HG02970 (cell line): ENCODE data around the gene OR2D3.
A peak's percentile ranks its signal among the peaks of the same experiment; 100 is the strongest.
"Not testable (repeated sequence)": the region's sequence is repeated elsewhere in the genome, so short reads cannot be mapped to it uniquely, and the experiment has no call there.

Experiments
- ATAC-seq: cut with Tn5 transposase; IDR thresholded peaks from one replicate; pipeline ENCODE4 v1.9.1; 2021; ENCODE audit warnings: mild to moderate bottlenecking, moderate library complexity, moderate number of reproducible peaks; ENCODE audit not compliant: unreplicated experiment, low FRiP score

OR2D3 gene

DNA sequence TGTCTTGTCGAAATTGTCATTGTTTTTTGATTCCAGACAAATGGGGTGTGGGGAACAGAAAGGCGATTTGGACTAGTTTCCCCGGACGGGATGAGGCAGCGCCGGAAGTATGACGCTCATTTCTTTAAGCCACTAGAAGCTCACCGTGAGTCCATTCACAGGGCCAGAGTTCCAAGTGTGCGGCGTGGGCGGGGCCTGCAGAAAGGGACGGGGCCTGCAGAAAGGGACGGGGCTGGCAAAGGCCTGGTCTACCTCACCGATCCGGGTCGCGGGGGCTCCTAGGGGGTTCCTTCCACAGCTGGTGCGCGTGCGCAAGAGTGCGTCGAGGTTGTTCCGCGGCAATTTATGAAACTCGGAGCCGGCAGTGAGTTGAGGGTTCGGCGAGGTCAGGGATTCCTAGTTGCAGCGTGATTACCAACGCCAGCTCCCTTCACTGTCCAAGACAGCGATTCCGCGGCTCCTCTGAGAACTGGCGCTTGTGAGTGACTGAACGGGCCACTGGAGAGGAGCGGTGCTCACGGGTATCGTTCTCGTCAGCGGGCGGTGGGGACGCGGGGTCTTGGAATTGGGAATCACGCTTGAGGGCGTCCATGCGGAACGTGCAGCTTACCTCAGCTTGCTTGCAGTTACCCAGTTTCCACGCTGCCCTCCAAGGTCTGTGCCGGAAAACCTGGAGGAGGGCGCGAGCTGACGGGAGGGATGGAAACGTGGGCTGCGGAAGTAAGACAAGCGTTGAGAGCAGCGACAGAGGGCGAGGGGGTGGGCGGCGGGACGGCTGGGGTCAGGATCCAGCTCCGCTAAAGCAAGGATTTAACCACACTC, 5.6 kb downstream of the OR2D3 start, which contains the start of gene ZNF215:
Gene ZNF215 (plus strand): TSS at position 219 of the 822 bp plus-strand sequence. CDS start 5,847 bp downstream, outside the sequence.
- ATAC-seq = peak; percentile 60

DNA sequence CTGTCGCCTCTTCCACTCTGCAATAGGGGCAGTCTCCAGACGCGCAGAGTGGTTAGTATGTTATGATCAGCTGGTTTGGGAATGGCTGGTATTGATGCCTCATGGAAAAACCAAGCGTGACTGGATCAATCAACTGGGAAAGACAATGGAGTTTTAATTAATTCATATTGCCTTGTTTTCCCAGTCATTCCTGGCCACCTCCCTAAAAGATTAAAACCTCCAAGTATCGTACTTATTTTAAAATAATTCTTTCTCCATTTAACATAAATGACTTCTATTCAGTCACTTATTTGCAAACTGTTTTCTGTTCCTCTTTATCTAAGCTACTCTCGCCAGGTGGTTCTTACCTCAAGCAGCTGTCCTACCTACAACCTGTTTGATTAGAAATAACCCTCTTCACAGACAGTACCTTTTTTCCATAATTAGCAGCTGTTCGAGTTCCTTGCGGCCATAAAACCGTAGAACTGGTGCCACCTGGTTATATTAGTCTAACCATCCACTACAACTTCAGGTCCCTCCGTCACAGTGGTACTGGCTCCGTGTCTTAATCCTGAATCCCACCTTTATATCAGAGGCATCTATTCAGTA, 6.3 kb downstream of the OR2D3 start:
- ATAC-seq = peak; percentile 61

DNA sequence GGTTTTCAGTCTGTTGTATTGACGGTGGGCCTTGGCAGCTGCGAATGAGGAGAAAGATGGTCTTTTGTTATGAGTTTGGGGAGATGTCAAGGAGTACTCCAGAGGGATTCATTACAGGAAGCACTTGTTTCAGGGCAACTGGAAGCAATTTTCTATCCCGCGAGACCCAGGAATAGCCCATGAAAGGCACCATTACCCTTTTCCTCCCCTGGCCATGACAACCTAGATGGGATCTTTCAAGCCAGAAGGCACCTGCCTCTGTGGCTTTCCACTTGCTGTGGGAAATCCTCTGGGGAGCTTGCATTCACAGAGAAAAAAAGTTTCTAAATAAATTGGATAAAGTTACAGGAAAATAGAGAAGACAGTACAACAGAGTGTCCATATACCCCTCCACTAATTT, 8.1 kb downstream of the OR2D3 start:
- no peak for ATAC-seq

DNA sequence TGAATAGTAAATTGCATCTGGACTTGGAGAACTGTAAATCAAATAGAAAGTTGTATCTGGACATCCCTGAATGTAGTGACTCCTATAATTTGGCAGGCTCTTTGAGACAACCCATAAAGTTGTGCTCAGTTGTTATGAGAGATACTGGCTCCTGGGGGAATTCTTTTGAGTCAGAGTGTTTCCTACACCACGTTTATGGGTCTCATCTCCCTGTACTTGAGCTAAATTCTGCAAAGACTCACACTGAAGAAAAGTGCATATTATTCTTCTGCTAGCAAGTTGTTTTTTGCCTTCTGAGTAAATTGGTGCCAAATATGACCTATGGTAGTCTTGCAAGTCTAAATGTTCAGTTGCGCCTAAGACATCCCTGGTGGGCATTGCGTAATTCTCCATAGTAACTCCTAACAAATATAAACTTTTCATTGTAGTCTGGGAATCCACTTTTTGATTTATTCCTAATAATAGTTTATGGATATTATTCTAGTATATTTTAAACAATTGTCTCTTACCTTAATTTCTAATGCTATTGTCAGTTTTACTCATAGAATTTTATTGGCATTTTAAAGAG, 10.4 kb downstream of the OR2D3 start:
- no peak for ATAC-seq

DNA sequence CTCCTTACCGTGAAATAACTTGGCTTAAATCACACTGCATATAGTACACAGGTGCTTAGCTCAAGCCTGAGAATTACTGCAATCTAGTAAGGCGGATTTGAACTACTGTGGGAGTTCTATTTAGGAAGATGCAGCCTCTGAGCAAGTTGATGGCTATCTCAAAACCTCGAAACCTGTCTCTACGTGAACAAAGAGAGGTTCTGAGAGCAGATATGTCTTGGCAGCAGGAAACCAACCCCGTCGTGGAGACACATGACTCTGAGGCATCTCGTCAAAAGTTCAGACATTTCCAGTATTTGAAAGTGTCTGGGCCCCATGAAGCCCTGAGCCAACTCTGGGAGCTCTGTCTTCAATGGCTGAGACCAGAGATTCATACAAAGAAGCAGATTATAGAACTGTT, 11.3 kb downstream of the OR2D3 start:
- ATAC-seq = no peak

DNA sequence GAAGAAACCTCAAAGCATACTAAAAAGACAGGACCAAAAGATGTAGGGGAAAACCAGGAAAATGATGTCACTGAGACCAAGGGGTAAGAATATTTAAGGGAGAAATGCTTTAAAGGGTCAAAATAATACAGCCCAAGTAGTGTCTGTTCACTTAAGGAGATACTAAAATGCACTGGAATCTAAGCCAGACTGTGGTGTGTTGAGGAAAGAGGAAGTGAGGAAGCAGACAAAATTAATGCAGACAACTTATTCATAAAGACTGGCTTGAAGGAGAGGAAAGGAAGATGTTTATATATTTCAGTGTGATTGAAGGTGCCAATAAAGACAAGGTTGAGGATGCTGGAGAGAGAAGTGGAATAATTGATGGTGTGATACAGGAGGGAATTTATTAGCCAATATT, 21.2 kb downstream of the OR2D3 start:
- ATAC-seq = no peak

DNA sequence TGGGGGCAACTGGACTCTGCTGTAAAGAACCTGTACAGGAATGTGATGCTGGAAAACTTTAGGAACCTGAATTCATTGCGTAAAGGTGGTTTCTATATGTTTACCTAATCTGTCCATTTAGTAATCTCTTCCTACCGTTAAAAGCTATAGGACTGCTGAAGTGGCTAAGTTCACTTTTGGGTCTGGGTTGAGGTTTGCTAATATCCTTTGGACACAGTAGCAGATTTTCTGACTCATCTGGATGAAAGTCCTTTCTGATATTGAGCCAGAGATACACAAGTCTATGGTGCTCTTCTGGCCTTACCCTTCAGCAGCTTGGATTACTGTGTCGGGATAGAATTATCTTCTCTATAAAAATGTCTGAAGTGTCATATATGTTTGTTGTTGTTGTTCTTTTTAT, 22.3 kb downstream of the OR2D3 start:
- no peak for ATAC-seq

DNA sequence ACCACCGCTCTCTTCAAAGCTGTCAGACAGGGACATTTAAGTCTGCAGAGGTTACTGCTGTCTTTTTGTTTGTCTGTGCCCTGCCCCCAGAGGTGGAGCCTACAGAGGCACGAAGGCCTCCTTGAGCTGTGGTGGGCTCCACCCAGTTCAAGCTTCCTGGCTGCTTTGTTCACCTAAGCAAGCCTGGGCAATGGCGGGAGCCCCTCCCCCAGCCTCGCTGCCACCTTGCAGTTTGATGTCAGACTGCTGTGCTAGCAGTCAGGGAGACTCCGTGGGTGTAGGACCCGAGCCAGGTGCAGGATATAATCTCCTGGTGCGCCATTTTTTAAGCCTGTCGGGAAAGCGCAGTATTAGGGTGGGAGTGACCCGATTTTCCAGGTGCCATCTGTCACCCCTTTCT, 33.4 kb downstream of the OR2D3 start:
- ATAC-seq = not testable (repeated sequence)

DNA sequence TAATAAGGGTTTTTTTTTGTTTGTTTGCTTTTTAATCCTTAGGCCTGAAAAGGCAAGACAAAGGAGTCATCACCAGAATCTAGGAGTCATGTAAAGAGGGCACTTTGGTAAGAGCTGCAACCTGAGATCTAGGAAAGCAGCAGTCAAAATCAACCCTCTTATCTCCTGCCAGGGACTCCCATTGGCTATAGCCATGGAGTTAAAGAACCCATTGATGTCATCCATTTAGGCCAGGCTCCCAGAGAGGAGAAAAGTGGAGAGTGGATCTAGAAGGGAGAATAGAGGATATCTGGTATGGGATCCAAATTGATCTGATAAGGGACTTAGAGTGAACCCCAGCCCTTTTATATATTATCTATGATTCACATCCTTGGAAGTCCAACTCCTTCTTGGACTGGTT, 41.3 kb downstream of the OR2D3 start:
- no peak for ATAC-seq

DNA sequence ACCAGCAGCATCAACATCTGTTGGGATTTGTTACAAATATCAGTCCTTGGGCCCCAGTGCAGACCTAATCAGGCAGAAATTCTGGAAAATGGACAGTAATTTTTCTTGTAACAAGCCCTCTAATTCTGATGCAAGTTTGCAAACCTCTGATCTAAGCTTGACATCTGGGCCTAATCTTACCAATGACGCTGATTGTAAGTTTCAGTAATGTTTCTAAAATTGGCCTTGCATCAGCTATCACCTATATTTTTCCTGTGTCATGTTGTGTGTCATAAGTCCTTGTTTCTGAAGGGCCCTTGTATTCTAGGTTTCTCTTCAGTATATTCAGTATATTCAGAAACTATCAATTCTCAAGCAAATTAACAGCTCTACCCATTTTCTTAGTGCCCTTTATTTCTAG, 41.9 kb downstream of the OR2D3 start:
- ATAC-seq = no peak

DNA sequence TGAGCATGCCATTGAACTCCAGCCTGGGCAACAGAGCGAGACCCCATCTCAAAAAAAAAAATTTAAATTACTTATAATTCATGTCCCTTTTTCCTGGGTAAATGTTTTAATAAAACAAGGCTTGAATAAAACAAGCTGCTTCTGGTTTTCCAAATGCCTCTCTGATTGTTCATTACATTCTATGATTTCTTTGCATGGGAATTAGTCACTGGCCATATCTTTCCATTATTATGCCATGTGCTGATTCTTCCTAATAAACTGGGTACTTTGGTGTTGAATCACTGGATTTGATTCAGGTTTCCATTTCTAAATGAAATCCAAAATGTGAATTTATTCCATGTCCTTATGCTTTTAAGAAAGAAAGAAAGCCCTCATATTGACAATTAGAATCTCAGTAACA, 48.0 kb downstream of the OR2D3 start:
- ATAC-seq = no peak

DNA sequence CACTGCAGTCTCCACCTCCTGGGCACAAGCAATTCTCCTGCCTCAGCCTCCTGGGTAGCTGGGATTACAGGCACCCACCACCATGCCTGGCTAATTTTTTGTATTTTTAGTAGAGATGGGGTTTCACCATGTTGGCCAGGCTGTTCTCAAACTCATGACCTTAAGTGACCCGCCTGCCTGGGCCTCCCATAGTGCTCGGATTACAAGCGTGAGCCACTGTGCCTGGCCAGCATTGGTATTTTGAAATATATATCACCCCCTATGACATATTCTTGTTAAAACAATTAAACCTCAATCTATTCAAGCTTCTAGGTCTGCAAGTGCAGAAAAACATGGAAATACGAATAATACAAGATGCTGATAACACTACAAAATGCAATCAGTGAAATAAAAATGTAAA, 49.1 kb downstream of the OR2D3 start:
- ATAC-seq = not testable (repeated sequence)
